Tibial nerve (tissue), 4 donors: ENCODE measurements around the gene ELMO1.

ENCODE experiments used
- CTCF ChIP-seq, 5 experiments: fragments of 200-600 bp in 3 of 5; fragments of 450-650 bp in 2 of 5; sonication (generic) in 3 of 5; IDR thresholded peaks; one replicate each; pipeline ENCODE4 v1.5.1; 2016 to 2019; ENCODE audit warnings: antibody characterized with exemption in 5 of 5, mild to moderate bottlenecking in 3 of 5, moderate library complexity in 2 of 5
- EP300 ChIP-seq, 2 donors: sonication (generic); formaldehyde crosslinking; IDR thresholded peaks; one replicate each; pipeline ENCODE4 v1.6.1; 2017; ENCODE audit warnings: antibody characterized with exemption in 2 of 2, mild to moderate bottlenecking in 1 of 2
- POLR2A ChIP-seq, 2 donors: fragments of 450-650 bp; IDR thresholded peaks; one replicate each; pipeline ENCODE4 v1.6.1; 2017; ENCODE audit warnings: antibody characterized with exemption in 2 of 2, mild to moderate bottlenecking in 2 of 2, moderate library complexity in 2 of 2

GRCh38 chr7:36966636-36967035 lies 482.0 kb downstream of the ELMO1 start:
- no peak for TF ChIP-seq CTCF (IDR thresholded peaks at IDR 0.05)
- TF ChIP-seq POLR2A (IDR thresholded peaks at IDR 0.05) = no peak
- no peak for TF ChIP-seq EP300 (IDR thresholded peaks at IDR 0.05)
